Thoracic aorta (tissue), 2 donors: Measurements from ENCODE around the gene ATPAF1. TPM values are rescaled to one million over a fixed set of nuclear protein-coding genes. Genes with fewer than 3 reads are reported as not detected.

ENCODE experiments used
- ATAC-seq: fragments of 150-250 bp; one replicate; pipeline ENCODE4 v1.8.0; 2017; ENCODE audit warnings: low read depth; ENCODE audit not compliant: insufficient number of reproducible peaks, low FRiP score
- DNase-seq: peaks from one replicate; pipeline ENCODE4 v3.0.0-alpha.2; 2020; ENCODE audit warnings: low spot score
- H3K27ac ChIP-seq, 2 donors: fragments of 200-600 bp; sonication (generic); 1 replicate in 1 of 2; 2 replicates in 1 of 2; pipeline ENCODE4 v1.5.1; 2016; ENCODE audit warnings: mild to moderate bottlenecking in 2 of 2, moderate library complexity in 2 of 2
- H3K27me3 ChIP-seq: fragments of 200-600 bp; sonication (generic); replicated peaks from 2 replicates; pipeline ENCODE4 v1.6.0; 2016; ENCODE audit warnings: mild to moderate bottlenecking; ENCODE audit not compliant: insufficient read depth
- H3K36me3 ChIP-seq: fragments of 200-600 bp; sonication (generic); one replicate; pipeline ENCODE4 v1.5.1; 2016
- H3K4me1 ChIP-seq, 2 donors: fragments of 200-600 bp; sonication (generic); 1 replicate in 1 of 2; 2 replicates in 1 of 2; pipeline versions ENCODE4 v1.5.1 to v1.6.0; 2016; ENCODE audit warnings: low read depth in 2 of 2, mild to moderate bottlenecking in 1 of 2; ENCODE audit not compliant: control insufficient read depth in 1 of 2
- H3K4me3 ChIP-seq: fragments of 200-600 bp; sonication (generic); 2 replicates; pipeline ENCODE4 v1.5.1; 2016; ENCODE audit warnings: mild to moderate bottlenecking
- H3K9me3 ChIP-seq: fragments of 200-600 bp; sonication (generic); 2 replicates; pipeline ENCODE4 v1.5.1; 2016
- total RNA-seq, 2 donors: library from RNA; depleted of rRNA; stranded (reverse); fragments of >200 nt; gene quantifications; one replicate each; pipeline versions ENCODE4 v1.1.0 to v1.2.3, GENCODE V29; 2016
- TF ChIP-seq, protein P1 (sequence below): fragments of 200-600 bp; sonication (generic); IDR thresholded peaks from one replicate; pipeline ENCODE4 v1.5.1; 2019; ENCODE audit warnings: antibody characterized with exemption

ATPAF1 gene
- total RNA-seq, 2 donors from 2014 or later = 38.5 to 55.6 TPM

GRCh38 chr1:46601257-46602007, 66.7 kb downstream of the ATPAF1 start:
- no peak overlapping the region for H3K27ac ChIP-seq
- no peak for DNase-seq
- peaks cover 5% of the 10 kb centered on the region for H3K36me3 ChIP-seq
- no peaks in the 10 kb centered on the region for H3K9me3 ChIP-seq
- H3K4me3 ChIP-seq = no peak overlapping the region
- no peak for ATAC-seq
- peaks cover 17 to 78% of the 10 kb centered on the region in 2 donors for H3K4me1 ChIP-seq
- H3K27me3 ChIP-seq = no peaks in the 10 kb centered on the region
- TF ChIP-seq, protein P1, sequence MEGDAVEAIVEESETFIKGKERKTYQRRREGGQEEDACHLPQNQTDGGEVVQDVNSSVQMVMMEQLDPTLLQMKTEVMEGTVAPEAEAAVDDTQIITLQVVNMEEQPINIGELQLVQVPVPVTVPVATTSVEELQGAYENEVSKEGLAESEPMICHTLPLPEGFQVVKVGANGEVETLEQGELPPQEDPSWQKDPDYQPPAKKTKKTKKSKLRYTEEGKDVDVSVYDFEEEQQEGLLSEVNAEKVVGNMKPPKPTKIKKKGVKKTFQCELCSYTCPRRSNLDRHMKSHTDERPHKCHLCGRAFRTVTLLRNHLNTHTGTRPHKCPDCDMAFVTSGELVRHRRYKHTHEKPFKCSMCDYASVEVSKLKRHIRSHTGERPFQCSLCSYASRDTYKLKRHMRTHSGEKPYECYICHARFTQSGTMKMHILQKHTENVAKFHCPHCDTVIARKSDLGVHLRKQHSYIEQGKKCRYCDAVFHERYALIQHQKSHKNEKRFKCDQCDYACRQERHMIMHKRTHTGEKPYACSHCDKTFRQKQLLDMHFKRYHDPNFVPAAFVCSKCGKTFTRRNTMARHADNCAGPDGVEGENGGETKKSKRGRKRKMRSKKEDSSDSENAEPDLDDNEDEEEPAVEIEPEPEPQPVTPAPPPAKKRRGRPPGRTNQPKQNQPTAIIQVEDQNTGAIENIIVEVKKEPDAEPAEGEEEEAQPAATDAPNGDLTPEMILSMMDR = no peak

GRCh38 chr1:46599059-46599970, 68.8 kb downstream of the ATPAF1 start:
- ATAC-seq = no peak
- Histone ChIP-seq H3K4me3 (no peak overlapping the region), H3K27ac (no peak overlapping the region), H3K36me3 (peaks cover 5% of the 10 kb centered on the region), H3K4me1 (peaks cover 10 to 72% of the 10 kb centered on the region in 2 donors), H3K9me3 (no peaks in the 10 kb centered on the region), H3K27me3 (no peaks in the 10 kb centered on the region)
- DNase-seq = no peak
- TF ChIP-seq, protein P1 = no peak

DNA sequence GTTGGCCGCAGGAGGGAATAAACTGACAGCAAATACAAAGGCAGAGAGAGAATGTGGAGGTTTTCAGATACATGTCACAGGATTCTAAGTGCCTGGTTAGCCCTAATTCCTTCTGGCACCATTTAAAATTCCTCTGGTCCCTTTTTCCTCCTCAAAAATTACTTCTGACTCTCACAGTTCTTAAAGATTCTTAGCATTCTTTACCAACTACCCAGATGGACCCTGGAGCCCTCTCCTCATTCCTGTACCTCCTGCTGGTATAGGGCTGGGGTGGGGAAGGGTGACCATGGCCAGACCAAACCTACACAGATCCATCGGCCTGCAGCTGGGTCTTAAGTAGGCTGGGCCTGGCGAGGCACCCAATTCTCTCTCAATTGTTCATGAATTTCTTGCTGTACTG, 71.3 kb downstream of the ATPAF1 start:
- Histone ChIP-seq H3K9me3 (no peaks in the 10 kb centered on the region), H3K27me3 (no peaks in the 10 kb centered on the region), H3K36me3 (peaks cover 22% of the 10 kb centered on the region), H3K27ac (no peak overlapping the region), H3K4me1 (peaks cover 0 to 54% of the 10 kb centered on the region in 2 donors), H3K4me3 (no peak overlapping the region)
- ATAC-seq (no peak), DNase-seq (no peak)
- TF ChIP-seq, protein P1 = no peak

GRCh38 chr1:46596036-46596435, 72.1 kb downstream of the ATPAF1 start:
- ATAC-seq = no peak
- H3K36me3 ChIP-seq = peaks cover 30% of the 10 kb centered on the region
- no peaks in the 10 kb centered on the region for H3K27me3 ChIP-seq
- H3K4me3 ChIP-seq = no peak overlapping the region
- peak overlapping the region in 1 of 2 donors; percentile 24 for H3K27ac ChIP-seq
- no peaks in the 10 kb centered on the region for H3K9me3 ChIP-seq
- DNase-seq = no peak
- TF ChIP-seq, protein P1 = no peak
- peaks cover 0 to 46% of the 10 kb centered on the region in 2 donors for H3K4me1 ChIP-seq

GRCh38 chr1:46595127-46595526, 73.0 kb downstream of the ATPAF1 start:
- H3K27me3 ChIP-seq = no peaks in the 10 kb centered on the region
- DNase-seq (no peak), ATAC-seq (no peak)
- H3K4me1 ChIP-seq = peaks cover 0 to 37% of the 10 kb centered on the region in 2 donors
- TF ChIP-seq, protein P1 = no peak
- peaks cover 33% of the 10 kb centered on the region for H3K36me3 ChIP-seq
- no peaks in the 10 kb centered on the region for H3K9me3 ChIP-seq
- H3K4me3 ChIP-seq = no peak overlapping the region
- no peak overlapping the region for H3K27ac ChIP-seq
